Rectal smooth muscle tissue (tissue), 1 donor: Measurements from ENCODE around the gene MRPL49.
"Not testable (repeated sequence)": the region's sequence is repeated elsewhere in the genome, so short reads cannot be mapped to it uniquely, and the experiment has no call there.

Experiments used
- H3K27ac ChIP-seq: one replicate; pipeline ENCODE4 v1.7.0; 2013; ENCODE audit warnings: low read depth, low read length, inconsistent platforms
- H3K27me3 ChIP-seq: one replicate; pipeline ENCODE4 v1.7.0; 2013; ENCODE audit warnings: low read length; ENCODE audit not compliant: control insufficient read depth, insufficient read depth
- H3K36me3 ChIP-seq: one replicate; pipeline ENCODE4 v1.7.0; 2013; ENCODE audit warnings: low read length; ENCODE audit not compliant: control insufficient read depth, insufficient read depth
- H3K4me1 ChIP-seq: one replicate; pipeline ENCODE4 v1.7.0; 2013; ENCODE audit warnings: low read length; ENCODE audit not compliant: control insufficient read depth, insufficient read depth
- H3K4me3 ChIP-seq: one replicate; pipeline ENCODE4 v1.7.0; 2013; ENCODE audit warnings: low read length
- H3K9ac ChIP-seq: one replicate; pipeline ENCODE4 v1.7.0; 2013; ENCODE audit warnings: low read length

Gene MRPL49

DNA sequence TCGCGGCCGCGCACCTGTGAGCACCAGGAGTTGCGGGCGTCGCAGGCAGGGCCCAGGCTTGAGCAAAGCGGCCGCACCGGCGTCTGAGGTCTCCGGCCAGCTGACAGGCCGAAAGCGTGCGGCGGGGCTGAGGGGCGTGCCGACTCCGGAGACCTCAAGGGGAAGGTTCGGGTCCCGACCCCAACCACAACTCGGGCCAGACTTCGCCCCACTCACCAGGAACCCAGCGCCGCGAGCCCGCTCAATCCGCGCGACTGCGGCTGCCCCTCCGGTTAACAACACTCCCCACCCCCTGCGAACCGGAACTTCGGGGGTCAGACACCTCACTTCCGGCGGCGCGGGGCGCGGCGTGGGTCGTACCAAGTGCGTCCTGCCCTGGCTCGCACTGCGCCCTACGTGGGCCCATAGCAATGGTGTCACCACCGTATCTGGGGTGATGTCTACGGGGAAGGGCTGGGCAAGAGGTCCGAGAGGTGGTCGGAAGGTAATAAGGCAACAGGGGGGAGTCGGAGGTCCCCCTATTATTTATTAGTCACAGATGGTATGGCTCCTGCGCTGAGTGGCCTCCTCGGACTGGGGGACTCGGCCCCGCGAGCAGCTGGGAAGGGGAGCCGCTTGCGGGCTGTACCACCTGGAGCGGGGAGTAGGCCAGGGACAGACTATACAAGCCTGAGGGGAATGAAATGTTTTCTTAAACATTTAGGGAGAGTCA, 12.3 kb downstream of the MRPL49 start, which contains the start of gene SYVN1:
TSS of gene SYVN1 (minus strand) at position 280 of the 712 bp plus-strand sequence. CDS start 918 bp downstream, outside the sequence.
- H3K27me3 ChIP-seq = no peaks in the 10 kb centered on the region
- H3K36me3 ChIP-seq = peaks cover 34% of the 10 kb centered on the region
- H3K27ac ChIP-seq = peak within 1 kb of the TSS; percentile 100
- H3K4me3 ChIP-seq = peak within 1 kb of the TSS; percentile 97
- H3K4me1 ChIP-seq = peaks cover 7% of the 10 kb centered on the region
- peak within 1 kb of the TSS; percentile 95 for H3K9ac ChIP-seq

GRCh38 chr11:65134952-65135632, 13.0 kb downstream of the MRPL49 start:
- Histone ChIP-seq H3K27ac (peak overlapping the region; percentile 100), H3K4me3 (peak overlapping the region; percentile 97), H3K9ac (peak overlapping the region; percentile 95), H3K27me3 (no peaks in the 10 kb centered on the region), H3K4me1 (peaks cover 7% of the 10 kb centered on the region), H3K36me3 (peaks cover 27% of the 10 kb centered on the region)

- no peaks in the 10 kb centered on the region for H3K27me3 ChIP-seq
- H3K36me3 ChIP-seq = peaks cover 23% of the 10 kb centered on the region
- H3K4me1 ChIP-seq = peaks cover 7% of the 10 kb centered on the region
- H3K27ac ChIP-seq = peak overlapping the region; percentile 100
- peak overlapping the region; percentile 97 for H3K4me3 ChIP-seq
- H3K9ac ChIP-seq = peak overlapping the region; percentile 50
Observed at GRCh38 chr11:65135633-65136145, 13.6 kb downstream of the MRPL49 start.

DNA sequence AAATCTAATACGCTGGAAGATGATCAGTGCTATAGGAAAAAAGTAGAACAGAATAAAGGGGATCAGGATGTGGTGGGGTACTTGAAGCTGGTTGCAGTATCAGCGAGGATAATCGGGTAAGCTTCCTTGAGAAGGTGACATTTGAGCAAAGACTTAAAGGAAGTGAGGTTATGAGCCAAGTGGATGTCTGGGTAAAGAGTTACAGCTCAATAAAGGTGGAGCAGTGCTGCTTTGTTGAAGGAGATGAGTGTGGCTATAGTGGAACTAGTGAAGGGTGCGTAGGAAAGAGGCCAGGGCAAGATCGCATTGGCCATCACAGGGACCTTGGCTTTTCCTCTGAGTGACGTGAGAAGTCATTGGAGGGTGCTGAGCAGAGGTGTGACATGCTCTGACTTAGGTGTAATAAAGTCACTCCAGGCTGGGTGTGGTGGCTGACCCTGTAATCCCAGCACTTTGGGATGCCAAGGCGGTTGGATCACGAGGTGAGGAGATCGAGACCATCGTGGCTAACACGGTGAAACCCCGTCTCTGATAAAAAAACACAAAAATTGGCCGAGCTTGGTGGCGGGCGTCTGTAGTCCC, 14.5 kb downstream of the MRPL49 start:
- H3K4me1 ChIP-seq = peaks cover 7% of the 10 kb centered on the region
- no peak overlapping the region for H3K27ac ChIP-seq
- H3K9ac ChIP-seq = no peak overlapping the region
- H3K4me3 ChIP-seq = no peak overlapping the region
- H3K27me3 ChIP-seq = no peaks in the 10 kb centered on the region
- H3K36me3 ChIP-seq = peaks cover 14% of the 10 kb centered on the region

- H3K27me3 ChIP-seq = no peaks in the 10 kb centered on the region
- no peak overlapping the region for H3K4me3 ChIP-seq
Observed at GRCh38 chr11:65141896-65142494, 19.9 kb downstream of the MRPL49 start.

GRCh38 chr11:65147352-65148075, 25.4 kb downstream of the MRPL49 start:
- H3K9ac ChIP-seq = no peak overlapping the region
- no peak overlapping the region for H3K27ac ChIP-seq
- H3K4me3 ChIP-seq = no peak overlapping the region
- no peaks in the 10 kb centered on the region for H3K36me3 ChIP-seq
- no peaks in the 10 kb centered on the region for H3K27me3 ChIP-seq
- H3K4me1 ChIP-seq = no peaks in the 10 kb centered on the region

More at GRCh38 chr11:65141896-65142494, 19.9 kb downstream of the MRPL49 start:
- Histone ChIP-seq H3K9ac (no peak overlapping the region), H3K4me1 (no peaks in the 10 kb centered on the region), H3K36me3 (no peaks in the 10 kb centered on the region), H3K27ac (no peak overlapping the region)

DNA sequence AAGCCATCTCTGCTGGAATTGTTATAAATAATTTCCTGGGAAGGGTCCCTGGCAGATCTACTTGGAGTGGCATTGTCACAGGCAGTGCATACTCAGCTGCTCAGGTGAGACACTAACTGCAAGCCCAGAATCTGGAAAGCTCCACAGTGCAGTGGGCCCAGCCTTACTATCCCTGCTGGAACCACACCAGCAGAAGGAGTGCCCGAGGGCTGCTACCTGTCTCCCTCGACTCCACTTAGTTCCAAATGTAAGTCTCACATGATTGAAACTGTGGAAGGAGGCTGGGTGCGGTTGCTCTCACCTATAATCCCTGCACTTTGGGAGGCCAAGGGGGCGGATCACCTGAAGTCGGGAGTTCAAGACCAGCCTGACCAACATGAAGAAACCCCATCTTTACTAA, 26.5 kb downstream of the MRPL49 start:
- Histone ChIP-seq H3K36me3 (no peaks in the 10 kb centered on the region), H3K27me3 (no peaks in the 10 kb centered on the region), H3K27ac (no peak overlapping the region), H3K9ac (no peak overlapping the region), H3K4me3 (no peak overlapping the region), H3K4me1 (no peaks in the 10 kb centered on the region)

GRCh38 chr11:65150131-65150508, 28.0 kb downstream of the MRPL49 start:
- H3K27ac ChIP-seq, H3K4me3 ChIP-seq, H3K27me3 ChIP-seq, H3K36me3 ChIP-seq, H3K4me1 ChIP-seq, H3K9ac ChIP-seq: not testable (repeated sequence)

GRCh38 chr11:65150509-65151299, 28.6 kb downstream of the MRPL49 start:
- H3K36me3 ChIP-seq = no peaks in the 10 kb centered on the region
- no peaks in the 10 kb centered on the region for H3K4me1 ChIP-seq
- H3K9ac ChIP-seq = no peak overlapping the region
- peak overlapping the region; percentile 18 for H3K27ac ChIP-seq
- H3K27me3 ChIP-seq = no peaks in the 10 kb centered on the region
- H3K4me3 ChIP-seq = no peak overlapping the region

- H3K27ac ChIP-seq = no peak overlapping the region
- H3K4me1 ChIP-seq = no peaks in the 10 kb centered on the region
- H3K9ac ChIP-seq = no peak overlapping the region
- H3K4me3 ChIP-seq = no peak overlapping the region
- no peaks in the 10 kb centered on the region for H3K27me3 ChIP-seq
- no peaks in the 10 kb centered on the region for H3K36me3 ChIP-seq
Observed at GRCh38 chr11:65151331-65151899, 29.3 kb downstream of the MRPL49 start.

DNA sequence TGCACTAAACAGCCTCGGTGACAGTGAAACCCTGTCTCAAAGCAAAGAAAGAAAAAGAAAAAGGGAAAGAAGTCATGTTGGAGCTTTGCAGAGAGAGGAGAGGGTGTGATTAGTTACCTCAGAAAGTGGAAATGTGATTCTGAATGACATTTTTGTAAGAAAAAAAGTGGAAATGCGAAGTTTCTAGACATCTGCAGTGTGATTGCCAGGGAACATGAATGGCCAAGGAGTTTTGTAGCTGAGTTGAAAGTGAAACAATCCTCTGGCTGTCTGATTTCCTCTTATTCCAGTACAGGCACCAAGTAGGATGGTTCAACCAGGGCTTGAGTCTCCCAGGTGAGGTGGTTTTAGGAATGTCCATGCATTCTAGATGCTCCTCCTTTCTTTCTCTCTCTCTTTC, 30.0 kb downstream of the MRPL49 start:
- no peak overlapping the region for H3K4me3 ChIP-seq
- H3K36me3 ChIP-seq = no peaks in the 10 kb centered on the region
- no peaks in the 10 kb centered on the region for H3K4me1 ChIP-seq
- no peak overlapping the region for H3K9ac ChIP-seq
- H3K27ac ChIP-seq = no peak overlapping the region
- H3K27me3 ChIP-seq = no peaks in the 10 kb centered on the region
